NCI-H1436 (cell line): ENCODE data around the gene ADD1.

Source experiments
- DNase-seq: peaks from one replicate; lab custom pipeline; 2025; lab: John Stamatoyannopoulos, UW

ADD1 gene

GRCh38 chr4:2843263-2843940, at the start of gene ADD1:
Gene ADD1 (plus strand): TSS chr4:2843844. CDS start chr4:2875916, 32,072 bp downstream.
- DNase-seq = peak; percentile 62

- DNase-seq = no peak
Observed at GRCh38 chr4:2794486-2795299, 49.0 kb upstream of the ADD1 start.

- DNase-seq = no peak
Observed at GRCh38 chr4:2795300-2795892, 48.2 kb upstream of the ADD1 start.

DNA sequence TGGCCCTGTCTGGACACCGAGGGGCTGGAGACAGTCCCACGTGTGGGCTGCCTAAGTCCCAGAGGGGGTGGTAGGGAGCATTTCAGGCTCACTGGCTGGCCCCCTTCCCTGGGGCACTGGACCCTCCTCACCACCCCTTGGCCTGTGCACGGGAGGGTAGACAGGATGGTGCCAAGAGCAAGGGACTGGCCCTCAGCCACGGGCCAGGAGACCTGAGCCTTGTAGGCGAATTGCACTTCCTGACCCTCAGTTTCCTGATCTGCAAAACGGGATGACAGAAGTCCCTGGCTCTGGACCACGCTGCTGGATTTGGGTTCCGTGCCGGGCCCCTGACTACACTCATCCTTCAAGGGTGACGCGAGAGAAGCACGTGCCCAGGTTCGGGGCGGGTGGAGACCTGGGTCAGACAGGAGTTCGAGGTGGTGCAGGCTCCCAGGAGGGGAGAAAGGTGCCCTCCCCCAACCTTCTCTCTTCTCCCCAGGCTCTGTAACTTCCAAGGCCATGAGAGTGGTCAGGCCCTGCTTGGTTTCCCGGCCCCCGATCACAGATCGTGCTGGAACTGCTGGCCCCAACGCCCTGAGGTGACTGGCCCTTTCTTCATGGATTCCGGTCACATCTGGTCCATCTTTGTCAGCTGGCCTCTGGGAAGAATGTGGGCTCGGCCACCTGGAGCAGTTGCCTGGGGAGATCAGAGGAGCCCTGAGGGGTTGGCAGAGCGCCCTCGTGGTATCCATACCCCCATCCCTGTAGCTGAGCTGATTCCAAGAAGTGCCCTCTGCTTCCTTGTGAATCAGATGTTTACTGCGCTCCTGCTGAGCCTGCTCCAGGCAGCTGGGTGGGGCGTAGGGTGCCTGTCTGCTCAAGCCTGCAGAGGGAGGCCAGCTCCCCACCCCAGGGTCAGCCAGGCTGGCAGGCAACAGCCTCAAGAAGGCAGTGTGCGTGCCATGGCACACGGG, 47.5 kb upstream of the ADD1 start:
- no peak for DNase-seq

- DNase-seq = no peak
Observed at GRCh38 chr4:2796849-2797544, 46.6 kb upstream of the ADD1 start.

DNA sequence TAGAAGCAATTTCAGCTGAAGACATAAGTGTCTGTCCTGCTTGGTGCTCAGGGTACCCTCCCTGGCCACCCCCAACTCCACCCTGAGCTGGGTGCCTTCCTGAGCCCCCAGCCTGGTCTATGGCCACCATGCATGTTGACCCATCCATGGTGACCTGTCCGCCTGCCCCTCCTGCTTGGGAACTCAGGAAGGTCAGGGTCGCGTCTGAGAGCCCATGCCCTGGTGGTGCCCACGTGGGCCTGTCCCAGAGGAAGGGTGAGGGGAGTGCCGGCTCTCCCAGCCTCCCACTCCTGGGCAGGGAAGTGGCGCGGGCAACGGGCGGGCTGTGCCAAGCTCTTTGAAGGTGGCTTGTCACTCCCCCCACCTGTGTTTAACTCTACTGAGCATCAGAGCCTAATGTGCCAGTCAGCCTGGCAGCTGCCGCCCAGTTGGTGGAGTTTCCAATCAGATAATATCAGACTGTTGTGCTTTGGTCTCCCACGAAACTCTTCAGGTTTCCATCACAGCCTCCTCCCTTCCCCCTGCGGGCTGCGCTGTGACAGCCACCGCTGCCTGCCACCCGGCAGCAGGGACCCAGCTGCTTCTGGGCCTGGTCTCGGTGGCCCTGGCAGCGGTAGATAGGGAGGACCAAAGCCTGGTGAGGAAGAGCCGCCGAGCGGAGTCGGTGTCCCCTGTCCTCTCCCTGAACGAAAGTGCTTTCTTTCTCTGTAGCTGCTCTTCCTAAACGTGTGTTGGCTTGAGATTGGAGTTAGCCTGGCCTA, 45.9 kb upstream of the ADD1 start:
- DNase-seq = no peak

GRCh38 chr4:2798399-2799223, 45.0 kb upstream of the ADD1 start:
- DNase-seq = no peak

DNA sequence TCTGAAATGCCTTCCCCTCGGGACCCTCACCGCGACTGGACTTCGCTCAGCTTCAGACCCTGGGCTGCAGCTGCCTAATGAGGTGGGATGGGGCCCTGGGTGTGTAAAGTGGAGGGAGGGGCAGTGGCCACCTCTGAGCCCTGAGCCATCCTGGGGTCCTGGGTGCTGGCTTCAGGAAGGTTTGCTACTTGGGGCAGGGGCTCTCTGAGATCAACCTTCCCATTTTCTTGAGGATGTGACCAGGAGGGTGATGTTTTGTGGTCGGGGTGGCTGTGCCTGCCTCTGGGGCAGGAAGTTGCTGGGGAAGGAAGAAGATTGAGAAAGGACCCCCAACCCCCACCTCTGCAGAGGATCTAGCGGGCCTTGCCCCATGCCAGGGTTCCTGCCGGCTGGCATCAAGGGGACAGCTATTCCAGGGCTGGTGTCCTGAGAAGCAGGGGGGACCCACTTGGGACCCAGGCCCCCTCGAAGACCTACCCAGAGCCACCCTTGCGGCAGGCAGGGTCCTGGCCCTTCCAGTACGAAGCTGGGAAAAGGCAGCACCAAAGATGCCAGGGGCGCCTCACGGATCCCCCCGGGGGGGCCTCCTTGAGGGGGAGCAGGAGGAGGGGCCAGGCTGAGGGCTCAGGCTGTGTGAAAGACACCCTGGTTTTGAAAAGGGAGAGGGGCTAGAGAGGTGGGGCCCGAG, 44.3 kb upstream of the ADD1 start:
- no peak for DNase-seq

- no peak for DNase-seq
Observed at GRCh38 chr4:2799971-2800690, 43.5 kb upstream of the ADD1 start.

DNA sequence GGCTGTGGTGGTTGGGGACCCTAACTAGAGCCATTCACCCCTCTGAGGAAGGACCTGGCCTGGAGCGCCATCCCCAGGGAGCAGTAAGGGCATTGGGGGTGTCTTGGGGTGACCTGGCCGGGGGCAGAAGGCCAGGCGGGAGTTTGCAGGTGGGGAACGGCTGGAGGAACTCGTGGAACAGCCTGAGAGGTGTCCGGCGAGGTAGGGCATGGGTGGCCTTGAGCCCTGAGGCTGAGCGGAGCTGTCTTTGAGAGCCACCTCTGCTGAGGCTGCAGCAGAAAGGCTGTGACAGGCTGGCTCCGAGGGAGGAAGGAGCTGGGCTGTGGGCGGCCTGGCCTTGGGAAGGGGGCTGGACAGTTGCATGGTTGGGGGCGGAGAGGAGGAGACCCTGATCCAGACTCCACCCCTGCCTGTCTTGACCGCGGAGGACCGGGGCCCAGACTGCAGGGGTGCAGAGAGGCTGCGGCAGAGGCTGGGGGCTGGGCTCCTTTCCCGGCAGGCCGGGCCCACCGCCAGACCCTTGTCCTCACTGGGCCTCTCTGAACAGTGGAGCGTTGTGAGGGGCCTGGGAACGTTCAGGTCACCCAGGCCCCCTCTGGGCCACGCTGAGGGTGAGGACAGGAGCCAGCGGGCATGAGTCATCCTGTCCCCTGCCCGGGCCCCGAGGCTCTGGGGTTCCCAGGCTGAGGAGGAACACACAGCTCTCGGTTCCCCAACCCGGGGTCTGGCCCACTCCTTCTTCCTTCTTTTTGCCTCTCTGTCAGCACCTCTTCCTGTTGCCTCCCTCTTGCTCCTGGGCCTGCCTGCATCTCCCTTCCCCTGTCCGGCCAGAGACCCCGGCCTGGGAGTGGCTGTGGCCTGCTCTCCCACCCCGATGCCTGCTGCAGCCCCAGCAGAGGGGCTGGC, 42.7 kb upstream of the ADD1 start:
- DNase-seq = no peak

- no peak for DNase-seq
Observed at GRCh38 chr4:2802618-2803531, 40.8 kb upstream of the ADD1 start.

- DNase-seq = no peak
Observed at GRCh38 chr4:2803624-2804448, 39.8 kb upstream of the ADD1 start.

DNA sequence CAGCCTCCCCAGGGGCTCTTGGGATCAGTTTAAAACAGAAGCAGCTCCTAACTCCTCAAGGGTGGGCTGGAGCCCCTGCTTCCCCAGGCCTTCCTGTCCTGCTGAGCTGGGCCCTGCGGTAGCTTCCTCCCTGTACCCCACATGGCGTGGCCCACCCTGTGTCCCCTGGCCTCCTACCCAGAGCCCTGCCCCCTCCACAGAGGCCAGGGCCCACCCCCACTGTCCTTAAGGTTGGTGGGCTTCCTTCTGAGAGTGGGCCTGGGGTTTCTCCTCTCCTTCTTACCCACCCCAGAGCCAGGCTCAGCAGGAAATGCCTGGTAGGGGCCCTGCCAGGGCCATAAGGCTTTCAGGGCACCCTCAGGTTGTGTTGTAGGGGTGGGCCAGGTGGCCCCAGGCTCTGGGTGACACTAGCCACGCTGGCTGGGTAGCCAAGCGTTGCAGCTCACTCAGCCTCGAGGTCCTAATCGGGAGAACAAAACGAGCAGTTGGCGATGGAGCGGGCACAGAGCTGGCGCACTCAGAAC, 39.1 kb upstream of the ADD1 start:
- no peak for DNase-seq

DNA sequence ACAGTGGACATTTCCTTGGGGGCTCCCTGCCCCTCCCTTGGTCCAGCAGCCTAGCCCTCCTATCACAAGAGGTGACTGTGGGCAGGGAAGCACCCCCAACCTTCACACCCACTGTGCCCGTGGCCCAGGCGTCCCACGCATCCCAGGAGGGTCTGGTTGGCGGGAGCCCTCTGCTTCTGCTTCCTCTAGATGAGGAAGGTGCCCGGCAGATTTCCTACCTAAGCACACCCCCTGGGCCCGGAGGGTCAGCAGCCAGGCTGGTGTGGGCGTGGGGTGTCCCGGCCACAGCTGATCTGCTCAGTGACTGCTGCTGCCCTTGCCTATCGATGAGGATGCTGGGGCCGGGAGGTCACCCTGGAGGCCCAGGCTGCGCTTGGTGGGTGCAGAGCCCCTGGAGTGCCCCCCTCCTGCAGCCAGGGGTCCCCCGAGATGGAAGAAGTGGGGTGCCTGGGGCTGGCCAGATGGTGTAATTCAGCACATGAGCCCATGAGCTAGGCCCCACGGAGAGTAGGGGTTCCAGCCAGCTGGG, 38.6 kb upstream of the ADD1 start:
- no peak for DNase-seq
